CD4-positive, alpha-beta memory T cell (primary cell): ENCODE data around the gene SPATA31E1. TPM values are rescaled to one million over a fixed set of nuclear protein-coding genes. Genes with fewer than 3 reads are reported as not detected.

Experiments
- CTCF ChIA-PET: fragments of 350-600 bp; sonication (Branson Sonifier 250); formaldehyde crosslinking; loops from one replicate; lab custom pipeline; 2021; ENCODE audit warnings: inconsistent platforms; ENCODE audit not compliant: partially characterized antibody; lab: Charles Lee
- POLR2A ChIA-PET: fragments of 350-600 bp; sonication (Branson Sonifier 250); formaldehyde crosslinking; loops from one replicate; lab custom pipeline; 2021; ENCODE audit not compliant: partially characterized antibody; lab: Charles Lee
- DNase-seq, 5 donors: peaks; one replicate each; pipeline versions ENCODE4 v3.0.0 to v3.0.0-alpha.2; 2020 to 2022; ENCODE audit warnings: mixed read lengths in 1 of 5
- H3K27ac ChIP-seq: one replicate; pipeline ENCODE4 v1.7.0; 2013; ENCODE audit warnings: low read depth, low read length
- H3K27me3 ChIP-seq: 2 replicates; pipeline ENCODE4 v1.7.0; 2013; ENCODE audit warnings: mild to moderate bottlenecking, low read length, moderate library complexity; ENCODE audit not compliant: insufficient read depth
- H3K36me3 ChIP-seq: 2 replicates; pipeline ENCODE4 v1.7.0; 2013; ENCODE audit warnings: mild to moderate bottlenecking, low read length, moderate library complexity; ENCODE audit not compliant: insufficient read depth
- H3K4me1 ChIP-seq: 2 replicates; pipeline ENCODE4 v1.7.0; 2013; ENCODE audit warnings: mild to moderate bottlenecking, low read length, moderate library complexity; ENCODE audit not compliant: insufficient read depth
- H3K4me3 ChIP-seq, 2 donors: one replicate each; pipeline ENCODE4 v1.7.0; 2013; ENCODE audit warnings: low read length in 2 of 2, mild to moderate bottlenecking in 1 of 2
- H3K9me3 ChIP-seq, 2 donors: one replicate each; pipeline ENCODE4 v1.7.0; 2013; ENCODE audit warnings: low read length in 2 of 2, control low read depth in 1 of 2; ENCODE audit not compliant: control insufficient read depth in 1 of 2
- H3K27ac Mint-ChIP-seq, 7 donors: one replicate each; pipeline ENCODE4 v1.8.0; 2020 to 2021; ENCODE audit warnings: mixed read lengths in 7 of 7, mild to moderate bottlenecking in 6 of 7, inconsistent platforms in 3 of 7, moderate library complexity in 3 of 7
- H3K27me3 Mint-ChIP-seq, 2 donors: one replicate each; pipeline ENCODE4 v1.8.0; 2020 to 2021; ENCODE audit warnings: mixed read lengths in 2 of 2
- H3K36me3 Mint-ChIP-seq, 2 donors: one replicate each; pipeline ENCODE4 v1.8.0; 2020 to 2021; ENCODE audit warnings: mixed read lengths in 2 of 2, inconsistent platforms in 1 of 2, mild to moderate bottlenecking in 1 of 2
- H3K4me1 Mint-ChIP-seq, 4 donors: one replicate each; pipeline ENCODE4 v1.8.0; 2020 to 2021; ENCODE audit warnings: mixed read lengths in 4 of 4, mild to moderate bottlenecking in 1 of 4
- H3K4me3 Mint-ChIP-seq, 8 donors: one replicate each; pipeline ENCODE4 v1.8.0; 2020 to 2021; ENCODE audit warnings: mixed read lengths in 8 of 8, mild to moderate bottlenecking in 7 of 8, moderate library complexity in 6 of 8, inconsistent platforms in 3 of 8
- H3K9me3 Mint-ChIP-seq, 8 donors: one replicate each; pipeline ENCODE4 v1.8.0; 2020 to 2021; ENCODE audit warnings: mixed read lengths in 8 of 8, mild to moderate bottlenecking in 5 of 8, inconsistent platforms in 3 of 8, moderate library complexity in 1 of 8
- intact Hi-C: fragments of 100-400 bp; cut with micrococcal nuclease; formaldehyde crosslinking; loops from one replicate; pipeline ENCODE4 v1.15.1; 2023
- polyA plus RNA-seq, 2 donors: library from polyadenylated mRNA; unstranded; fragments of 300-500 nt; fragmentation: Illumina TruSeq; gene quantifications; one replicate each; pipeline ENCODE4 v1.2.3, GENCODE V29; 2021
- total RNA-seq, 2 experiments: library from RNA; stranded (reverse); gene quantifications; one replicate each; pipeline ENCODE4 v1.2.3, GENCODE V29; 2021

SPATA31E1 gene
- total and polyA plus RNA-seq, 4 experiments from 2014 or later = not detected

GRCh38 chr9:87871425-87872078 is 11.1 kb upstream of the SPATA31E1 start:
- Histone ChIP-seq H3K36me3 (no peaks in the 10 kb centered on the region), H3K27ac (no peak overlapping the region), H3K4me1 (no peaks in the 10 kb centered on the region), H3K27me3 (no peaks in the 10 kb centered on the region), H3K4me3 (no peak overlapping the region), H3K9me3 (no peaks in the 10 kb centered on the region)
- no peak overlapping the region for H3K4me3 Mint-ChIP-seq
- H3K27me3 Mint-ChIP-seq = peaks cover 3 to 5% of the 10 kb centered on the region in 2 donors
- DNase-seq = no peak
- peaks cover 0 to 3% of the 10 kb centered on the region in 2 donors for H3K36me3 Mint-ChIP-seq
- peaks cover 0 to 4% (median under 1%) of the 10 kb centered on the region in 4 donors for H3K4me1 Mint-ChIP-seq
- H3K9me3 Mint-ChIP-seq = peaks cover 0 to 3% (median 0%) of the 10 kb centered on the region in 8 donors
- POLR2A ChIA-PET = no interaction called here
- intact Hi-C loops = no loop called here
- CTCF ChIA-PET = no interaction called here
- no peak overlapping the region for H3K27ac Mint-ChIP-seq

DNA sequence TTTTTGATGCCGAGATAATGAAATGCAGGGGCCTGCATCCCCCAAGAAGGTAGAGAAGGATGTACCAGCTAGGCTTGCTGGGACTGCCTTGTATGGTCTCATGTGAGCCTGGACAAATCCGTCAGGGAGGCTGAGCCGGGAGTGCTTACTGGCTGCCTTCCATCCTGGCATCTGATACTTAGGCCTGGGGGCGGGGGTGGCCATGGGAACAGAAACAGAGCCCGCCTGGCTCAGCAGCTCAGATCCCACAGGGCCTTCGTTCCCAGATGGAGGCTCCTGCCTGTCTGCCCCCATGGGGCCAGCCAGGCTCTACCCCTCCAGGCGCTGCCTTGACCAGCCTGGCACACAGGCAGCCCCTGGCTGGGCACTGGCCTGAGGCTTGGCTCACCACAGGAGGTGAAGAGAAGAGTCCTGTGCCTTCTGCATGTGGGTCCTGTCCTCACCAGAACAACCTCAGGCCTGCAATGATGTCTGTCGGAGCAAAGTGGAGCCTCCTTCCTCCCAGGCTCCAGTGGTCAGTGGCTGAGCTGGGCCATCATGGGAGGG is 10.5 kb upstream of the SPATA31E1 start:
- Histone ChIP-seq H3K4me3 (no peak overlapping the region), H3K27me3 (no peaks in the 10 kb centered on the region), H3K4me1 (no peaks in the 10 kb centered on the region), H3K27ac (no peak overlapping the region), H3K36me3 (no peaks in the 10 kb centered on the region), H3K9me3 (no peaks in the 10 kb centered on the region)
- Mint-ChIP-seq H3K27ac (no peak overlapping the region), H3K36me3 (peaks cover 0 to 3% of the 10 kb centered on the region in 2 donors), H3K4me3 (no peak overlapping the region), H3K4me1 (peaks cover 0 to 4% (median under 1%) of the 10 kb centered on the region in 4 donors), H3K9me3 (peaks cover 0 to 3% (median 0%) of the 10 kb centered on the region in 8 donors), H3K27me3 (peaks cover 3 to 6% of the 10 kb centered on the region in 2 donors)
- intact Hi-C loops = no loop called here
- CTCF ChIA-PET = no interaction called here
- POLR2A ChIA-PET = no interaction called here
- no peak for DNase-seq

- Mint-ChIP-seq H3K4me3 (no peak overlapping the region), H3K36me3 (peaks cover 0 to 3% of the 10 kb centered on the region in 2 donors), H3K9me3 (peaks cover 0 to 3% (median 0%) of the 10 kb centered on the region in 8 donors), H3K27ac (no peak overlapping the region), H3K4me1 (peaks cover 0 to 4% (median under 1%) of the 10 kb centered on the region in 4 donors), H3K27me3 (peaks cover 3 to 12% of the 10 kb centered on the region in 2 donors)
- Histone ChIP-seq H3K36me3 (no peaks in the 10 kb centered on the region), H3K4me3 (no peak overlapping the region), H3K27ac (no peak overlapping the region), H3K4me1 (no peaks in the 10 kb centered on the region), H3K9me3 (no peaks in the 10 kb centered on the region), H3K27me3 (no peaks in the 10 kb centered on the region)
- ChIA-PET CTCF (no interaction called here), POLR2A (no interaction called here)
- no peak for DNase-seq
- intact Hi-C loops = no loop called here
Measured at GRCh38 chr9:87873607-87874303, 8.9 kb upstream of the SPATA31E1 start.

DNA sequence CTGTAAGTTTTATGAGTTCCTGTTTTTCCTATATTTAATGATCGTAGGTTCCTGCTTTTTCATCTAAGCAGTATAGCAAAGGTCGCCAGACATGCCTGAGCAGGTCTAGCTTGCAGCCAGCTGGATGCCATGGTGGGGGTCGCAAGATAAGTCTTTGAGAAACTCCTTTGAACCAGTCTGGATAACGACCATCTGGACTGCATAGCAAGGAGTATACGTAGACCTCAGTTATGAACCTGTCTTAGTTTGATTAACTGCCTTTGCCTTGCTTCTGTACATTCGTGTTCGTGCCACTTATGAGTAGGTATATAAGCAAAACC is 8.4 kb upstream of the SPATA31E1 start:
- no peaks in the 10 kb centered on the region for H3K4me1 ChIP-seq
- peaks cover 0 to 3% (median 0%) of the 10 kb centered on the region in 8 donors for H3K9me3 Mint-ChIP-seq
- no peak overlapping the region for H3K4me3 ChIP-seq
- H3K36me3 ChIP-seq = no peaks in the 10 kb centered on the region
- no peaks in the 10 kb centered on the region for H3K27me3 ChIP-seq
- ChIA-PET CTCF (no interaction called here), POLR2A (no interaction called here)
- peaks cover 3 to 12% of the 10 kb centered on the region in 2 donors for H3K27me3 Mint-ChIP-seq
- peaks cover 0 to 4% (median under 1%) of the 10 kb centered on the region in 4 donors for H3K4me1 Mint-ChIP-seq
- no peak overlapping the region for H3K4me3 Mint-ChIP-seq
- H3K27ac Mint-ChIP-seq = no peak overlapping the region
- H3K36me3 Mint-ChIP-seq = peaks cover 0 to 3% of the 10 kb centered on the region in 2 donors
- H3K27ac ChIP-seq = no peak overlapping the region
- H3K9me3 ChIP-seq = no peaks in the 10 kb centered on the region
- intact Hi-C loops = no loop called here
- no peak for DNase-seq

DNA sequence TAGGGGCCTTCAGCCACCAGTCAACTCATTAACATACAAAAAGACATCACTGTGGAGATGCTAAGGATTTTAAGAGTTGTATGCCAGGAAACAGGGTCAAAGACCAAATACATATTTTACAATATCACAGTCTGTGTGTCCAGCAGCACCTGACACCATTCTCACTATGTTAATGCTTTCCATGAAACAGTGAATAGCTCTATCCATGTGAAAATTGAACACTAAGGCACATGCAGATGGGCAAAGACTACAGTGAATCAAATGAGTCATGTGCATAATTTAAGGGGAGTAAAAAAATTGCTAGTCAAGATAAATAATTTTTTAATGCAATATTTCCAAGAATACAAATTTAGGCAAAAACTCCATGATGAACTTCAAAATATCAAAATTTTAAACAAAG is 7.6 kb upstream of the SPATA31E1 start:
- Mint-ChIP-seq H3K4me1 (no peaks in the 10 kb centered on the region), H3K9me3 (peaks cover 0 to 2% (median 0%) of the 10 kb centered on the region in 8 donors), H3K36me3 (no peaks in the 10 kb centered on the region), H3K27ac (no peak overlapping the region), H3K4me3 (no peak overlapping the region), H3K27me3 (peaks cover 2 to 16% of the 10 kb centered on the region in 2 donors)
- H3K9me3 ChIP-seq = no peaks in the 10 kb centered on the region
- no peak overlapping the region for H3K4me3 ChIP-seq
- H3K27ac ChIP-seq = no peak overlapping the region
- intact Hi-C loops = no loop called here
- no peaks in the 10 kb centered on the region for H3K27me3 ChIP-seq
- POLR2A ChIA-PET = no interaction called here
- no peaks in the 10 kb centered on the region for H3K4me1 ChIP-seq
- no peak for DNase-seq
- H3K36me3 ChIP-seq = no peaks in the 10 kb centered on the region
- CTCF ChIA-PET = no interaction called here

DNA sequence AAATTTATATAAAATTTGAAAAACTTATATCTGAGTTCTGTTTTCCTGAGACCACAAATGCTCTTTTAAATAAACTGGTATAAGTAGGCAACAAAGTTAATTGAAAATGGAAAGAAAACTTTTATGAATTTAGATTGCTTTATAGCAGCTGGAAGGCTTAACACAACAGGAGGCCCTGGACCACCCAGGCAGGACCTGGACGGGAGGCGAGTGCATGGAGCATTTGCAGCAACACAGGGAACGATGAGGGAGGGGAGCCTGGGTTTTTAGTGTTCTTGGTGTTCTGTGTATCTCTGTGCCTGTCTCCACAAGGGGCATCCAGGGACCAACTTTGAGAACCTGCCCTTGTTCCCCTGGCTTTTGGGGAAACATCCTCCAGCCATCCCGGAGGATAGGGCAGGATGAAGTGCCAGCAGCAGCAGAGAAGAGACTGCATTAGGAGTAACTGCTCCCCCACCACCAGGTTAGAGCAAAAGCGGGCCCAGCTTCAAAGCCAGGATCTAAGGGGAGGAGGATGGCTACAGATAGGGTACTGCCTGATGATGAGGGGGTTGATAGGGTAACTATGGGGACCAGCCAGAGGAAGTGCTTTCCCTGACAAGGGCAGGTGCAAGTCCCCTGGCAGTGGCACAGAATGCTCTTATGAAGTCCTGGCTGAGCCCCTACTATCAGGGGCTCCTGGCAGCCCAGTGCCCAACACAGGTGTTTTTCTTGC is 6.7 kb upstream of the SPATA31E1 start:
- peaks cover 0 to 2% (median 0%) of the 10 kb centered on the region in 8 donors for H3K9me3 Mint-ChIP-seq
- no peaks in the 10 kb centered on the region for H3K36me3 ChIP-seq
- no peak overlapping the region for H3K27ac Mint-ChIP-seq
- intact Hi-C loops = no loop called here
- H3K4me3 ChIP-seq = no peak overlapping the region
- POLR2A ChIA-PET = no interaction called here
- H3K27me3 ChIP-seq = no peaks in the 10 kb centered on the region
- no peak for DNase-seq
- CTCF ChIA-PET = no interaction called here
- peaks cover 2 to 17% of the 10 kb centered on the region in 2 donors for H3K27me3 Mint-ChIP-seq
- no peaks in the 10 kb centered on the region for H3K36me3 Mint-ChIP-seq
- H3K9me3 ChIP-seq = no peaks in the 10 kb centered on the region
- no peak overlapping the region for H3K27ac ChIP-seq
- no peaks in the 10 kb centered on the region for H3K4me1 ChIP-seq
- no peak overlapping the region for H3K4me3 Mint-ChIP-seq
- H3K4me1 Mint-ChIP-seq = no peaks in the 10 kb centered on the region

GRCh38 chr9:87876708-87877107 is 6.0 kb upstream of the SPATA31E1 start:
- no peak overlapping the region for H3K4me3 Mint-ChIP-seq
- Histone ChIP-seq H3K9me3 (no peaks in the 10 kb centered on the region), H3K4me1 (no peaks in the 10 kb centered on the region), H3K36me3 (no peaks in the 10 kb centered on the region), H3K27ac (no peak overlapping the region), H3K4me3 (no peak overlapping the region), H3K27me3 (no peaks in the 10 kb centered on the region)
- no peak overlapping the region for H3K27ac Mint-ChIP-seq
- peaks cover 0 to 2% (median 0%) of the 10 kb centered on the region in 8 donors for H3K9me3 Mint-ChIP-seq
- DNase-seq = no peak
- CTCF ChIA-PET = no interaction called here
- peaks cover 2 to 19% of the 10 kb centered on the region in 2 donors for H3K27me3 Mint-ChIP-seq
- intact Hi-C loops = no loop called here
- POLR2A ChIA-PET = no interaction called here
- H3K4me1 Mint-ChIP-seq = no peaks in the 10 kb centered on the region
- no peaks in the 10 kb centered on the region for H3K36me3 Mint-ChIP-seq
